ENCODE results near the gene KCNH4.

Gene KCNH4

GRCh38 chr17:42174126-42174783, 6.7 kb downstream of the KCNH4 start:
- peaks cover 26% of the 10 kb centered on the region; the same call in 1 of the 2 replicates for H3K27me3 ChIP-seq (ENCODE audit: control insufficient read depth, insufficient read depth, low read length)
- H3K4me3 ChIP-seq (ENCODE audit: low read depth, low read length), result no peak overlapping the region
- no peaks in the 10 kb centered on the region for H3K4me1 ChIP-seq (ENCODE audit: control insufficient read depth, insufficient read depth, low read length)
- no peak overlapping the region for H3K27ac ChIP-seq (ENCODE audit: low read depth, low read length)
- H3K9me3 ChIP-seq (ENCODE audit: control insufficient read depth, insufficient read depth, low read depth, low read length), result no peaks in the 10 kb centered on the region
- no peaks in the 10 kb centered on the region for H3K36me3 ChIP-seq (ENCODE audit: control insufficient read depth, insufficient read depth, low read length)
- no peak overlapping the region for H3K9ac ChIP-seq (ENCODE audit: low read length)

DNA sequence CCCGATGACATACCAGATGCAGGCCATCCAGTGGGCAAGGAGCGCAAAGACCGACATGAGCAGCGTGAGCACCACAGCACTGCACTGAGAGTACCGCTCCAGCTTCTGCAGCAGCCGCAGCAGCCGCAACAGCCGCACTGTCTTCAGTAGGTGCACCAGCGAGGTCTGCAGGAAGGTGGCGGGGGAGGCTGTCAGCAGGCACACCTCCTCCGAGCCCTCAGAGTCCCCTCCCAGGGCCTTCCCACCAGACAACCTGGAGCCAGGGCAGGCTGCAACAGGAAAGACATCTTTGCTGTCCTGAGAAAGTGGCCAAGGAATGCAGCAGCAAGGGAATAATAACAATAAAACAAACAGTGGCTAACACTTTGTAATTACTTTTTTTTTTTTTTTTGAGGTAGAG, 9.1 kb downstream of the KCNH4 start:
- H3K27me3 ChIP-seq (ENCODE audit: control insufficient read depth, insufficient read depth, low read length), result peaks cover 8% of the 10 kb centered on the region; the same call in 1 of the 2 replicates
- H3K9ac ChIP-seq (ENCODE audit: low read length), result no peak overlapping the region

DNA sequence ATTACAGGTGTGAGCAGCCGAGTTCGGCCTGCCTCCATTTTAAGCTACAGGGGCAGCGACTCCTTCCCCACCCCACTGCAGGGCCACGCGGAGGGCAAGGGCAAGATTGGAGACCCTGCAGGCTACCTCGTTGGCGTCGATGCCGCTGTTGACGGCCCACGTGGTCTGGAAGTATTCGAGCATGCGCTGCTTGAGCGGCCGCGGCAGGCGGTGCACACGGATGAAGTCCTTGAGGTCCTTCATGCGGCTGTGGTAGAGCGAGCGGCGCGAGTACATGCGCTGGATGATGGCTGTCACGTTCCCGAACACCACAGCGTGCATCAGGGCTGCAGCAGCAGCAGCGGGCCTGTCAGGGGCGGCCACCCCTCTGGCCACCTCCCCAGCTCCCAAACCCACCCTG, 11.6 kb downstream of the KCNH4 start:
- H3K27ac ChIP-seq (ENCODE audit: low read depth, low read length), result no peak overlapping the region
- H3K9me3 ChIP-seq (ENCODE audit: control insufficient read depth, insufficient read depth, low read depth, low read length), result no peaks in the 10 kb centered on the region
- H3K4me1 ChIP-seq (ENCODE audit: control insufficient read depth, insufficient read depth, low read length), result no peaks in the 10 kb centered on the region
- H3K9ac ChIP-seq (ENCODE audit: low read length), result no peak overlapping the region
- no peak overlapping the region for H3K4me3 ChIP-seq (ENCODE audit: low read depth, low read length)
- H3K27me3 ChIP-seq (ENCODE audit: control insufficient read depth, insufficient read depth, low read length), result no peaks in the 10 kb centered on the region; the same call in 1 of the 2 replicates
- H3K36me3 ChIP-seq (ENCODE audit: control insufficient read depth, insufficient read depth, low read length), result no peaks in the 10 kb centered on the region

More for the DNA sequence above, 9.1 kb downstream of the KCNH4 start:
- Histone ChIP-seq H3K27ac (ENCODE audit: low read depth, low read length) (no peak overlapping the region), H3K36me3 (ENCODE audit: control insufficient read depth, insufficient read depth, low read length) (no peaks in the 10 kb centered on the region), H3K4me1 (ENCODE audit: control insufficient read depth, insufficient read depth, low read length) (no peaks in the 10 kb centered on the region), H3K9me3 (ENCODE audit: control insufficient read depth, insufficient read depth, low read depth, low read length) (no peaks in the 10 kb centered on the region), H3K4me3 (ENCODE audit: low read depth, low read length) (no peak overlapping the region)

- Histone ChIP-seq H3K4me1 (ENCODE audit: control insufficient read depth, insufficient read depth, low read length) (0 out of 2 replicates have a peak, but pooled peaks cover 4% of the 10 kb centered on the region), H3K4me3 (ENCODE audit: low read depth, low read length) (no peak overlapping the region), H3K27me3 (ENCODE audit: control insufficient read depth, insufficient read depth, low read length) (no peaks in the 10 kb centered on the region; the same call in 1 of the 2 replicates), H3K9ac (ENCODE audit: low read length) (no peak overlapping the region), H3K27ac (ENCODE audit: low read depth, low read length) (no peak overlapping the region), H3K9me3 (ENCODE audit: control insufficient read depth, insufficient read depth, low read depth, low read length) (no peaks in the 10 kb centered on the region), H3K36me3 (ENCODE audit: control insufficient read depth, insufficient read depth, low read length) (no peaks in the 10 kb centered on the region)
These were observed 13.1 kb downstream of the KCNH4 start for GRCh38 chr17:42167807-42168206.

DNA sequence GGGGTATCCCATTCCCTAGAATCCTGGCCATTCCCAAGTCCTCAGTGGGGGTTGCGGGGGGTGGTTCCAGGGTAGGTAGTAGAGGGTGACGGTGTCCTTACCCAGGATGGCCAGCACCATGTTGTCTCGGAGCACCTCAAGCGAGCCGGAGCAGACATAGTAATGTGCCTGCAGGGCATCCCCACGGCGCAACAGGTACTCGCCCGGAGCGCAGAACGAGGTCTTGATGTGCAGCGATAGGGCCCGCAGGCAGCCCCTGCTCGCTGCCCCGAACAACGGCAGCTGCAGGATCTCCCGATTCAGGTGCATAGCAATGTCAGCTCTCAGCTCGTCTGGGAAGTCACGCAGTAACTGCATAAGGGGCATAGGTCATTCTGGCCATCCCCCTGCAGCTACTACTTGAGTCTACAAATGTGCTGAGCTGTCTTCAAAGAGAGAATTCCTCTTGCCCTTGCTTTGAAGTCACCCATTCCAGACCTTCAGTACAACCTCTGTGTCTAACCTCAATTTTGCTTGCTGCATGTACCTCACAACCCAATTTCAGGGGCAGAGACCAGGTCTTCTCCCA, 14.7 kb downstream of the KCNH4 start:
- H3K27me3 ChIP-seq (ENCODE audit: control insufficient read depth, insufficient read depth, low read length), result no peaks in the 10 kb centered on the region
- H3K9ac ChIP-seq (ENCODE audit: low read length), result no peak overlapping the region
- no peak overlapping the region for H3K27ac ChIP-seq (ENCODE audit: low read depth, low read length)
- H3K9me3 ChIP-seq (ENCODE audit: control insufficient read depth, insufficient read depth, low read depth, low read length), result no peaks in the 10 kb centered on the region
- peaks cover 7% of the 10 kb centered on the region; the same call in 1 of the 2 replicates for H3K4me1 ChIP-seq (ENCODE audit: control insufficient read depth, insufficient read depth, low read length)
- H3K4me3 ChIP-seq (ENCODE audit: low read depth, low read length), result no peak overlapping the region
- H3K36me3 ChIP-seq (ENCODE audit: control insufficient read depth, insufficient read depth, low read length), result no peaks in the 10 kb centered on the region

- no peak overlapping the region for H3K9ac ChIP-seq (ENCODE audit: low read length)
- H3K4me1 ChIP-seq (ENCODE audit: control insufficient read depth, insufficient read depth, low read length), result peaks cover 7% of the 10 kb centered on the region; the same call in 1 of the 2 replicates
- H3K36me3 ChIP-seq (ENCODE audit: control insufficient read depth, insufficient read depth, low read length), result no peaks in the 10 kb centered on the region
- H3K27me3 ChIP-seq (ENCODE audit: control insufficient read depth, insufficient read depth, low read length), result no peaks in the 10 kb centered on the region
- H3K9me3 ChIP-seq (ENCODE audit: control insufficient read depth, insufficient read depth, low read depth, low read length), result no peaks in the 10 kb centered on the region
- no peak overlapping the region for H3K27ac ChIP-seq (ENCODE audit: low read depth, low read length)
- no peak overlapping the region for H3K4me3 ChIP-seq (ENCODE audit: low read depth, low read length)
These were observed 15.2 kb downstream of the KCNH4 start for GRCh38 chr17:42165751-42166150.

DNA sequence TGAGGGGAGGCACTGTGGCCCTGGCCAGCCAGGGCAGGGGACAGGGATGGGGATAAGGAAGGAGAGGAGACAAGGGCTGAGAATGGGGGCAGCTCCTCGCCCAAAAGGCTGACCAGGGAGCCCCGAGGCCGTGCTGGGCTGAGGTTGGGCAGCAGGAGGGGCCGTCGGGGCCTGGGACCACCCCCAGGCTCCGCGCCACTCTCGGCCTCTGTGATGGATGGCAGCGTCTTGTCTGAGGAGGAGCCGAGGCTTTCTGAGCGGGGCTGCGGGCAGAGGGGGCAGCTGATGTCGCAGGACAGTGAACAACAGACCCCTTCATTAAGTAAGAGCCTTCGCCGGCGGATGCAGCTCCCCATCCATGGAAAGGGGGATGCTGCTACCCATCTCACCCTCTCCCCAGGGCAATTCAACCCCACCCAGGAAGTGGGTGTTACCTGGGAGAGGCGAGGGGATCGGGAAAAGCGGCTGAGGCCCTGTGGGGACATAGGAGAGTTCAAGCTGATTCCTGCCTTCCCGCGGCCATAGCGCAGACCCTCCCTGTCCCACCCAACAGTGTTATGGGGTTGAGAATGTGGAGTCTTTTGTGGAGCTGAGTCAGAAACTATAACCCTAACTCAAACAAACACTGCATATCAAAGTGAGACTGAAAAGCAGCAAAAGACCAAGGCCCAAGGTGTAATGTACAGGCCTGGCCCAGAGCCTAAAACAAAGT, 17.1 kb downstream of the KCNH4 start:
- Histone ChIP-seq H3K9me3 (ENCODE audit: control insufficient read depth, insufficient read depth, low read depth, low read length) (no peaks in the 10 kb centered on the region), H3K36me3 (ENCODE audit: control insufficient read depth, insufficient read depth, low read length) (no peaks in the 10 kb centered on the region), H3K4me3 (ENCODE audit: low read depth, low read length) (no peak overlapping the region), H3K9ac (ENCODE audit: low read length) (no peak overlapping the region), H3K4me1 (ENCODE audit: control insufficient read depth, insufficient read depth, low read length) (peaks cover 7% of the 10 kb centered on the region; the same call in 1 of the 2 replicates), H3K27me3 (ENCODE audit: control insufficient read depth, insufficient read depth, low read length) (no peaks in the 10 kb centered on the region), H3K27ac (ENCODE audit: low read depth, low read length) (no peak overlapping the region)

DNA sequence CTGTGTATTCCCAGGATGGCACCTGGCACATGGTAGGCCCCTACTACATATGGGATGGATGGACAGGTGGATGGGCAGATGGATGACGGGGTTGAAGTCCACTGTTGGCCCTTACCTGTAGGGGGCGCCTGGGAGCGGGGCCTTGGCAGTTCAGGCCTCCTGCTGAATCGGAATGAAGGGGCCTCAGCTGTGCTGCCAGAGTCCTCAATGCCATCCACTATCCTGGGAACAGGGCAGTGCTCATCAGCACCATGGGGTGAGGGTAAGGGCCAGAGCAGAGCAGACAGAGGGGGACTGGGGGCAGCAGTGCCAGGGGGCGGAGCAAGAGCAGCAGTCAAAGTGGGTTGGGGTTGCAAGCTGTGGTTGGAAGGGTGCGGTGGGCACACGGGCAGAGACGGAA, 17.8 kb downstream of the KCNH4 start:
- Histone ChIP-seq H3K27me3 (ENCODE audit: control insufficient read depth, insufficient read depth, low read length) (no peaks in the 10 kb centered on the region), H3K27ac (ENCODE audit: low read depth, low read length) (no peak overlapping the region), H3K4me3 (ENCODE audit: low read depth, low read length) (no peak overlapping the region), H3K4me1 (ENCODE audit: control insufficient read depth, insufficient read depth, low read length) (peaks cover 7% of the 10 kb centered on the region; the same call in 1 of the 2 replicates), H3K9me3 (ENCODE audit: control insufficient read depth, insufficient read depth, low read depth, low read length) (no peaks in the 10 kb centered on the region), H3K9ac (ENCODE audit: low read length) (no peak overlapping the region), H3K36me3 (ENCODE audit: control insufficient read depth, insufficient read depth, low read length) (no peaks in the 10 kb centered on the region)

DNA sequence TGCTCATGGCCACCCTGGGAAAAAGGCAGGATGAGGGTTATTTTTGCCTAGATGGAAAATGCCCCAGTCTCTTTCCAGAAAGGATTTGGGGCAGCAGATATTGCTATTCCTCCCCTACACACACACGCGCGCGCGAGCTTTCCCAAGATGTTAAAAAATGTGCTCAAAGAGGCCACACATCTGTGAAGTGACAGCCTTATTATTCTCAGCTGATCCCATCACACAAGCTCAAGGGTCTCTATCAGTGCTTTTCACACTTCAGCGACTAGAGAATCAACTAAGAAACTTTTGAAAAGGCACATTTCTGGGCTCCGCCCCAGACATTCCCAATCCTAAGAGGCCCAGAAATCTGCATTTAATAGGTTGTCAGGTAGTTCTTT, 20.4 kb downstream of the KCNH4 start:
- Histone ChIP-seq H3K9me3 (ENCODE audit: control insufficient read depth, insufficient read depth, low read depth, low read length) (no peaks in the 10 kb centered on the region), H3K27ac (ENCODE audit: low read depth, low read length) (no peak overlapping the region), H3K36me3 (ENCODE audit: control insufficient read depth, insufficient read depth, low read length) (no peaks in the 10 kb centered on the region), H3K27me3 (ENCODE audit: control insufficient read depth, insufficient read depth, low read length) (no peaks in the 10 kb centered on the region), H3K9ac (ENCODE audit: low read length) (no peak overlapping the region), H3K4me3 (ENCODE audit: low read depth, low read length) (no peak overlapping the region), H3K4me1 (ENCODE audit: control insufficient read depth, insufficient read depth, low read length) (peaks cover 15% of the 10 kb centered on the region; the same call in 1 of the 2 replicates)

DNA sequence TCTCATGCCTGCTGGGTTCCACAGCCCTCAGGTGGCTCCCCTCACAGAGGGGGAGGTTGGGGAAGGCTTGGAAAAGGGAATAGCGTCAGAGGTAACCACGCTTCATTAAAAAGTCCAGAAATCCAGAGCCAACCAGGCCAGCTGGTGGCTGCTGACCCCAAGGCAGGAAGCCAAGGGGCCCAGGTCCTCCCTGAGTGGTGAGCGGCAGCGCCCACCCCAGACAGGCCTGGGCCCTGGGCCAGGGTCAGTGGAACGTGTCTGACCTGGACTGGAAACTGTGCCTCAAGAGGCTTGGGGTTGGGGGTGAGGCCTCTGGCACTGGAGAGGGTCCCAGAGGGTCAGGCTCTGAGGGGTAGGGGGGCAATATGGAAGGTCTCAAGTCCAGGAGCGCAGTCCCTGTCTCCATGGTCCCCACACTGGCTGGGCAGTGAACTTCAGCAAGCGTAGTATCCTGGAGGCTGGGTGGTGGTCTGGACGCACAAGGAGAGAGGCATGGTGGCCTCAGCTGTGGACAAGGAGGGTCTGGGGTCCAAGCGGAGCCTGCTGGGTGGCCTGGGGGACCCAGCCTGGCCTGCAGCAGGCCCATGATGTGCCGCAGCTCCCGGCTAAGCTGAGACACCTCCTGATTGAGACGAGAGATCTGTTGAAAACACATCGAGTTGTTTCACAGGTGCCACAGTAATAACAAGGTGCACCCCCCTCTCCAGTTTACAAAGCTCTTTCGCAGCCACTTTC, 21.0 kb downstream of the KCNH4 start:
- H3K9ac ChIP-seq (ENCODE audit: low read length), result no peak overlapping the region
- H3K27me3 ChIP-seq (ENCODE audit: control insufficient read depth, insufficient read depth, low read length), result no peaks in the 10 kb centered on the region
- H3K4me3 ChIP-seq (ENCODE audit: low read depth, low read length), result no peak overlapping the region
- peaks cover 15% of the 10 kb centered on the region; the same call in 1 of the 2 replicates for H3K4me1 ChIP-seq (ENCODE audit: control insufficient read depth, insufficient read depth, low read length)
- no peak overlapping the region for H3K27ac ChIP-seq (ENCODE audit: low read depth, low read length)
- H3K9me3 ChIP-seq (ENCODE audit: control insufficient read depth, insufficient read depth, low read depth, low read length), result no peaks in the 10 kb centered on the region
- no peaks in the 10 kb centered on the region for H3K36me3 ChIP-seq (ENCODE audit: control insufficient read depth, insufficient read depth, low read length)

Data from HUES6 (cell line).